ENCODE data around the gene EIF6.

The EIF6 gene

DNA sequence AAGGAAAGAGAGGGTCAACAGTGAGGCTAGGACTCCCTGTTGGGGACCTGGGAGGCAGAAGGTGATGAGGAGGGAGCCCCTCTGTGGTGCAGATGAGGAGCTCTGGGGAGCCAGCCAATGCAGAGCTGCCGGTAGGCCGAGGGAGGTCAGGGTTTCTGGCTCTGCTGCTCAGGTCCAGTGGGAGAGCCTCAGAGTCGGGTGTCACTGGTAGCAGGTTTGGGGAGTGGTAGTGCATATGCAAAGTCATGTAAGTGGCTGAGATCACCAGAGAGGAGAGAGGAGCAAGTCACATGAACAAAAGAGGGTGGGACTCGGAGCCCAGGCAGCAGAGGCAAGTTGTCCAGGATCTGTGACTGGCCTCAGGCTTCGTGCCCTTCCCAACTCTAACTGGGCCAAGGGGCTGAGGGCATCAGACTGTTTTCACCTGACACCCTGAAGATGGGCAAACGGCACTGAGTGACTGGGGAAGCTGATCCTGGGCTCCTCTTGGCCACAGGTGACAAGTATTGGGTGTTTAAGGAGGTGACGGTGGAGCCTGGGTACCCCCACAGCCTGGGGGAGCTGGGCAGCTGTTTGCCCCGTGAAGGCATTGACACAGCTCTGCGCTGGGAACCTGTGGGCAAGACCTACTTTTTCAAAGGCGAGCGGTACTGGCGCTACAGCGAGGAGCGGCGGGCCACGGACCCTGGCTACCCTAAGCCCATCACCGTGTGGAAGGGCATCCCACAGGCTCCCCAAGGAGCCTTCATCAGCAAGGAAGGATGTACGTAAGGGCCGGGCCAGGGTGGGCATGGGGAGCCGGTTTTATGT lies 13.3 kb downstream of the EIF6 start:
- POLR2A ChIA-PET: interaction anchor here (0.5 kb wide), 1 partner anchor 245 kb away, joined by 3 read pairs; no protein-coding TSS in a partner anchor
- no peak for DNase-seq (ENCODE audit: extremely low spot score)
- CTCF ChIA-PET: interaction anchor here (1.0 to 2.2 kb wide), 6 partner anchors 13 to 396 kb away, joined by 3 to 10 read pairs (median 4); partner anchors contain the start of gene EIF6
- TF ChIP-seq, protein P1, sequence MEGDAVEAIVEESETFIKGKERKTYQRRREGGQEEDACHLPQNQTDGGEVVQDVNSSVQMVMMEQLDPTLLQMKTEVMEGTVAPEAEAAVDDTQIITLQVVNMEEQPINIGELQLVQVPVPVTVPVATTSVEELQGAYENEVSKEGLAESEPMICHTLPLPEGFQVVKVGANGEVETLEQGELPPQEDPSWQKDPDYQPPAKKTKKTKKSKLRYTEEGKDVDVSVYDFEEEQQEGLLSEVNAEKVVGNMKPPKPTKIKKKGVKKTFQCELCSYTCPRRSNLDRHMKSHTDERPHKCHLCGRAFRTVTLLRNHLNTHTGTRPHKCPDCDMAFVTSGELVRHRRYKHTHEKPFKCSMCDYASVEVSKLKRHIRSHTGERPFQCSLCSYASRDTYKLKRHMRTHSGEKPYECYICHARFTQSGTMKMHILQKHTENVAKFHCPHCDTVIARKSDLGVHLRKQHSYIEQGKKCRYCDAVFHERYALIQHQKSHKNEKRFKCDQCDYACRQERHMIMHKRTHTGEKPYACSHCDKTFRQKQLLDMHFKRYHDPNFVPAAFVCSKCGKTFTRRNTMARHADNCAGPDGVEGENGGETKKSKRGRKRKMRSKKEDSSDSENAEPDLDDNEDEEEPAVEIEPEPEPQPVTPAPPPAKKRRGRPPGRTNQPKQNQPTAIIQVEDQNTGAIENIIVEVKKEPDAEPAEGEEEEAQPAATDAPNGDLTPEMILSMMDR (IDR thresholded peaks at IDR 0.05; ENCODE audit: control extremely low read depth, extremely low read depth, low read depth, missing control alignments): no peak

DNA sequence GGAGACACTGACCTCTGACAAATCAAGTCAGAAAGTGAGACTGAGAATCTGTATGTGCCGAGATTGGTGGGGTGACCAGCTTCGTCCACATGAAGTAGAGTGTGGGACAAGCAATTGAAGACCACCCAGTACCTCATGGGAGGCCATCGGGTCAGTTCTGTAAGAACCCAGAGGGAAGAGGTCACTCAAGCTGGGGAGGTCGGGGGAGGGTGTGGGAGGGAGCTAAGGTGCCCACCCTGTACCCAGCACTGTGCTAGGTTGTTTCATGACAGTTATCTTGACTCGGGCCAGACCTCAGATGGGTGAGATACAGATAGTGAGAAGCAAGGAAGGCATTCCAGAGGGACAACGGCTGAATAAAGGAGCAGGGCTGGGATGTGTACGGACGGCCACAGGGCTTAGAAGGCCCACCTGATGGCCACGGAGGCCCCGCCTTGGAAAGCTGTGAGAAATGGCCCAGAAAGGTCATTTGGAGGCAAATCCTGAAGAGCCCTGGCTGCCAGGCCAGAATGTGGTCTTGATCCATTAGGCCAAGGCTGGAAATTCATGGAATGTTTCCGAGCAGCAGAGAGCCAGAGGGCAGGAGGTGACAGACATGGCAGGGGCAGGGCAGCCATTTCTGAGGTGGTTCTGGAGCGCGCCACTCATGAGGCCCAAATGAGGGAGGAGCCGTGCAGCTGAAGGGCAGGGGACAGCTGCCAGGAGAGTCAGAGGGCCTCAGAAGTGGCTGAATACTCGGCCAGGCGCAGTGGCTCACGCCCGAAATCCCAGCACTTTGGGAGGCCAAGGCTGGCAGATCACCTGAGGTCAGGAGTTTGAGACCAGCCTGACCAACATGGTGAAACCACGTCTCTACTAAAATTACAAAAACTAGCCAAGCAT lies 14.3 kb downstream of the EIF6 start:
- POLR2A ChIA-PET: no interaction called here
- TF ChIP-seq, protein P1 (IDR thresholded peaks at IDR 0.05; ENCODE audit: control extremely low read depth, extremely low read depth, low read depth, missing control alignments): no peak
- no peak for DNase-seq (ENCODE audit: extremely low spot score)
- CTCF ChIA-PET: interaction anchor here (1.0 to 2.8 kb wide), 10 partner anchors 10 to 445 kb away, joined by 3 to 17 read pairs (median 4); partner anchors contain the start of genes EIF6 and NCOA6

DNA sequence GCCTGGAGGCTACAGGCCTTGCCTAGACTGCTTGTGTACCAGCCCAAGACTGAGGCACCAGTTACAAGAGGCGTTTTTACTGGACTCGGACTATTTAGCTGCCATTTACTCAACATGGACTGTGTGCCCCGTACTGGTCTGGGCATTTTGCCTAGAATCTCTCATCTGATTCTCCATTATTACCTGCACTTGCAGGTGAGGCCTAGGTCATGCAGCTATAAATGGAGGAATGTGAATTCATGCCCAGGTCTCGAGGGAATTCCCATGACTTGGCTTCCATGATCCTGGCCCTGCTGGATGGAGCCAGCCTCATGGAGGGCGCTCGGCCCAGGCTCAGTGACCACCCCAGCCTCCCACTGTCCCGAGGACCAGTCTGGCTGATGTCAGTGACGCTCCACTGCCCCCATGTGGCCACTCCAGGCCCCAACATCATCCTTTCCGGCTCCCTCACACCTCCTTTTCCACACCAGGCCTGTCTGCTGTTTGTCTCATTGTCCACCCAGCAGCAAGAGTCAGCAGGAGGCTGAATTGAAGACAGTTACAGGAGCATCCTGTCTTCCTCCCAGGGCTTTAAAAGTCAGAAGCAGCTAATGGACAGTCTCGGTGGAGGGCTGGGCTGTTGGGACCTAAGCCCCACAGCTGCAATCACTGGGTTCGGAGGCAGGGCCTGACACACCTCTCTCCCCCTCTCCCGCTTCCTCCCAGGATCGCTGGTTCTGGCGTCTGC lies 15.4 kb downstream of the EIF6 start:
- POLR2A ChIA-PET: interaction anchor here (1.0 kb wide), 1 partner anchor 9 kb away, joined by 3 read pairs; the partner anchor contains the start of gene MMP24OS

DNA sequence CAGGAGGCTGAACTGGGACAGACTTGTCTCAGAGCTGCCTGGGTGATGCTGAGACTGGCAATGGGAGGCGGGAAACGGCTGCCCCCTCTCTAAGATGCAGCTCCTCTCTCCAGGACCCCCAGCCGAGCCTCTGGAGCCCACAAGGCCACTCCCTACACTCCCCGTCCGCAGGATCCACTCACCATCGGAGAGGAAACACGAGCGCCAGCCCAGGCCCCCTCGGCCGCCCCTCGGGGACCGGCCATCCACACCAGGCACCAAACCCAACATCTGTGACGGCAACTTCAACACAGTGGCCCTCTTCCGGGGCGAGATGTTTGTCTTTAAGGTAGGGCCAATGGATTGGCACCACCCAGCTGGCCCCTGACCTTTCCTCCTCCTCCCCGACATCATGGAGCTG lies 17.5 kb downstream of the EIF6 start:
- POLR2A ChIA-PET: no interaction called here
- no peak for DNase-seq (ENCODE audit: extremely low spot score)
- TF ChIP-seq, protein P1 (IDR thresholded peaks at IDR 0.05; ENCODE audit: control extremely low read depth, extremely low read depth, low read depth, missing control alignments): no peak
- CTCF ChIA-PET: interaction anchor here (0.8 to 1.9 kb wide), 3 partner anchors 10 to 122 kb away, joined by 3 to 6 read pairs (median 4); no protein-coding TSS in a partner anchor

More for the DNA sequence above, 15.4 kb downstream of the EIF6 start:
- peak; percentile 82 for DNase-seq (ENCODE audit: extremely low spot score)
- CTCF ChIA-PET: interaction anchor here (0.6 to 2.8 kb wide), 16 partner anchors 8 to 444 kb away, joined by 3 to 17 read pairs (median 5); partner anchors contain the start of genes EIF6 and NCOA6
- TF ChIP-seq, protein P1 (IDR thresholded peaks at IDR 0.05; ENCODE audit: control extremely low read depth, extremely low read depth, low read depth, missing control alignments): peak; percentile 74

DNA sequence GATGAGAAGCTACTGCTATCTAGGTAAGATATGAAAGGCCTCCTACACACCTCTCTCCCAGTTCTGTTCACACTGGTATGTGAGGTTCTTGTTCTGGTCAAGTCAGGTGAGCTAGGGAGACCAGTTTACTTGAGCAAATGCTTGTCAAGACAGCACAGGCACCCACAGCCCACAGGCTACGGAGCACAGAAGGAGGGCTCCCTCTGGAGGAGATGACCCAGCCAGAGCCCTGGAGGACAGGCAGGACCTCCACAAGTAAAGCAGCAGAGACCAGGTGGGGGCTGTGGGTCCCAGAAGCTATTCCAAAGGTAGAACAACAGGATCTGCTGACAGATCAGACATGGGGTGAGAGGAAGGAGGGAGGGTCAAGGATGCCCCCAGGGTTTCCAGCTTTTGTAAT lies 19.8 kb downstream of the EIF6 start:
- no peak for DNase-seq (ENCODE audit: extremely low spot score)
- POLR2A ChIA-PET: interaction anchor here (0.6 kb wide), 1 partner anchor 263 kb away, joined by 6 read pairs; no protein-coding TSS in a partner anchor

More for the DNA sequence above, 19.8 kb downstream of the EIF6 start:
- TF ChIP-seq, protein P1 (IDR thresholded peaks at IDR 0.05; ENCODE audit: control extremely low read depth, extremely low read depth, low read depth, missing control alignments): peak; percentile 5
- CTCF ChIA-PET: interaction anchor here (0.9 to 1.6 kb wide), 3 partner anchors 11 to 183 kb away, joined by 3 to 4 read pairs (median 3); no protein-coding TSS in a partner anchor

All from GM10248 (cell line).